Fibroblast of skin of right quadriceps (primary cell): Measurements from ENCODE around the gene ACVR1B.

Source experiments
- DNase-seq: peaks from one replicate; pipeline ENCODE4 v3.0.0-alpha.2; 2013

Gene ACVR1B

DNA sequence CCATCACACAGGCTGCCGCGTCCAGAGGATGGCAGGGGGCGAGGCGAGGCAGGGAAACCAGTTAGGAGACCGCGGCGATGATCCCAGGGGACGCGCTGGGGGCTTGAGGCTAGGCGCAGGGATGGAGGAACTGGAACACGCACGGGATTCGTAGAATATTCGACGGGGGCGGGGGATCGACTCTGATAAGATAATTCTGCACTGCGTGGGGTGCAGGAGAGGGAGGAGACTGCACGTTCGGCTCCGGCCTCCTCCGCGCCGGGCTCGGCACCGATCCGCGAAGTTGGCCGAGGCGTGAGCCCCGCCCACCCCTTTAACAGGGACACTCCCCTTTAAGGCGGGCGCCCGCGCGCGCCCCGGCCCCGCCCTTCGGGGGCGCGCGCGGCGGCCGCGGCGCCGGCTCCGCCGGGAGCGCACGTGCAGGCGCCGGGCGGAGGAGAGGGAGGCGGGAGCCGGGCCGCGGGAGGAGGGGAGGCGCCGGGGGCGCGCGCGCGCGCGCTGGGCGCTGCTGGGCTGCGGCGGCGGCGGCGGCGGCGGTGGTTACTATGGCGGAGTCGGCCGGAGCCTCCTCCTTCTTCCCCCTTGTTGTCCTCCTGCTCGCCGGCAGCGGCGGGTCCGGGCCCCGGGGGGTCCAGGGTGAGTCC lies at the start of gene ACVR1B:
ACVR1B (plus strand) TSS at position 501 of the 644 bp plus-strand sequence; CDS start at position 546, 45 bp downstream.
- DNase-seq, result peak; percentile 89

DNA sequence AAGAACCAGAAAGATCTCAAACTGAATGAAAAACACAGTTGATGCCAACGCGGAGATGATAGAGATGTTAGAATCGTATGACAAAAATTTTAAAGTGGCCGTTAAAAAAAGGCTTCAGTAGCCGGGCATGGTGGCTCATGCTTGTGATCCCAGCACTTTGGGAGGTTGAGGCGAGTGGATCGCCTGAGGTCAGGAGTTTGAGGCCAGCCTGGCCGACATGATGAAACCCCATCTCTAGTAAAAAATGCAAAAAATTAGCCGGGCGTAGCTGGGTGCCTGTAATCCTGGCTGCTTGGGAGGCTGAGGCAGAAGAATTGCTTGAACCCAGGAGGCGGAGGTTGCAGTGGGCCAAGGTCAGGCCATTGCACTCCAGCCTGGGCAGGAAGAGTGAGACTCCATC lies 49.6 kb upstream of the ACVR1B start:
- no peak for DNase-seq

GRCh38 chr12:51904951-51905470 lies 46.5 kb upstream of the ACVR1B start:
- DNase-seq, result peak; percentile 57

DNA sequence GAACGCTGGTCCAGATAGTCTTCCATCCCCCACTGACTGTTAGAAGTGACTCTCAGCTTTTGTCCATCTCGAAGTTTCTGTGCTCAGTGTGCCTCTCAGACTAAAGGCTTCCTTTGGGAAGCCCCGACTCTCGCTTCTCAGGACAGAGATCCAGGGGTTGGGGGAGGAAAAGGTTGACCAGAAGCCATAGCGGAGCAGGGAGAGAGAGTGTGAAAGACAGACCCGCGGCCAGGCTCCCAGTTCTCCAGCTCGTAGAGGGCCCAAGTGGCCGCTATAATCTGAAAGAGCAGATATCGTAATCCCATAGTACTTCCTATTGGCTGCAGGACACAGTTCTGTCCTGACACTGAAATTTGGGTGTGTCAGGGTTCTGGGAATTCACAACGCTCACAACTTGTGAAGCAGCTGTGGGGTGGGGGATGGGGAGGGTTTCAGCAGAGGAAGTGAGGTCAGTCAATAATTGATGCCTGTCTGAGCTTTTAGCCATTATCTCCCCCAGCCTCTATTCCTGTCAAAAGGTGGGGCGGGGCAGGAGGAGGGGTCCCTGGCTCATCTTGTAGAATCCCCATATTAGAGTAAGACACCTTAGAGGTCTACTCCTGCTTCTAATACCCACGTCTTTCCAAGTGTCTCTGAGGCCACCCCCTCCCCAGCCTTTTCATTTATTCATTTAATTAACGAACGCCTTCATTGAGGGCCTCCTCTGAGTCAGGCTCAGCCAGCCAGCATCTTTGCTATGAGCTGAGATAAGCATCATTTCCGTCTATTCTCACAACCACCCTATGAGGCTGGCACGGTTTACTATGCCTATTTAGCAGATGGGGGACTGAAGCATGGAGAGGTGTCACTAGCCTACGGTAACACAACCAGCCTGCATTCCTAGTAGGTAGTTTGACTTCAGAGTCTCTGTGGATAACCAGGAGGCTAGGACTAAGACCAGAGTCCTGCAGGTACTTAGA lies 45.7 kb upstream of the ACVR1B start:
- DNase-seq, result peak; percentile 54

- DNase-seq, result no peak
These were observed 44.9 kb upstream of the ACVR1B start for GRCh38 chr12:51906430-51907082.

DNA sequence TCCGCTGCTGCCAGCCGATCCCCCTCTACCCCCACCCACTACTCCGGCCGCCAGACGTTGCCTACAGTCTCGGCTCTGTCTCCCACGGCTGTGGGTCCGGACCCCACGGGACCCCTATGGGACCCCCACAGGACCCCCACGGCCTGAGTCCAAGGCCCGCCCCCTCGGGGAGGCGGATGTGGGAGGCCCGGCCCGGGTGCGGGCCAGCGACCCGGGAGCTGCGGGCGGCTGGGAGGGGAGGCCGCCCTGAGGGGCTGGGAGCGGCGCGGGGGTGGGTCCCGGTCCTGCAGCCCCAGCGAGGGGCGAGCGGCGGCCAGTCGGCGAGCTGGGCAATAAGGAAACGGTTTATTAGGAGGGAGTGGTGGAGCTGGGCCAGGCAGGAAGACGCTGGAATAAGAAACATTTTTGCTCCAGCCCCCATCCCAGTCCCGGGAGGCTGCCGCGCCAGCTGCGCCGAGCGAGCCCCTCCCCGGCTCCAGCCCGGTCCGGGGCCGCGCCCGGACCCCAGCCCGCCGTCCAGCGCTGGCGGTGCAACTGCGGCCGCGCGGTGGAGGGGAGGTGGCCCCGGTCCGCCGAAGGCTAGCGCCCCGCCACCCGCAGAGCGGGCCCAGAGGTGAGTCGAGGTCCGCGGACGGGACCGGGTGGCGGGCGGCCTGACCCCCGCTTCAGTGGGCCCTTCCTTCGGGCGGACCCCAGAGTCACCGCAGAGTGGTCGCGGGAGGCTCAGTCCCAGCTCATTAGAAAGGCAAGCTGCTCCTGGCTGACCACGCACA lies 44.2 kb upstream of the ACVR1B start, which contains the start of gene ACVRL1:
ACVRL1 (plus strand) TSS at position 422 of the 773 bp plus-strand sequence. CDS start 4,971 bp downstream, outside the sequence.
- DNase-seq, result no peak

DNA sequence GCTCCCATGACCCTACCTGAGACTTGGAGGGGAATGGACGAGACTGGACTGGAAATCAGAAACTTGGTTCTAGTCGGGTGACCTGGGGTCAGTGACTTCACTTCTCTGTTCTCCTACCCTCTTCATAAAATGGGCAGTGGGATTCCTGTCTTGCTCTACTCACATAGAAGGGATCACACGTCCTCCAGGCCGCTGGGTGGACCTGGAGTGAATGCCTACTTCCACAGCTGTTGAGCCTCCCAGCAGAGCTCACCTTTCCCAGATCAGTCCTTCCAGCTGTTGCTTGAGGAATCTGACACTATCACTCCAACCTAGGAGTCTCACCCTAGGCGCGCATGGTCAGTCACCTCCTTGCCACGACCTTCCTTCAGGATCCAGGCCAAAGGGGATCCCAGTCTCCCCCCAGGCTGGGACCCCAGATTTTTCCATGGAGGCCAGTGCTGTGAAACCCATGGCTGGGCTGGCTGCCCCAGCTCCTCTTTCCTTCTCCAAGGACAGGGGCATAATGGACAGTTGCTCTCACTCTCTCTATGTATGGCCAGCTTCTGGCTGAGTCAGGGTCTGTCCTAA lies 43.6 kb upstream of the ACVR1B start:
- no peak for DNase-seq

GRCh38 chr12:51908876-51909592 lies 42.5 kb upstream of the ACVR1B start:
- no peak for DNase-seq

GRCh38 chr12:51910168-51910567 lies 41.3 kb upstream of the ACVR1B start:
- no peak for DNase-seq

GRCh38 chr12:51910691-51911090 lies 40.8 kb upstream of the ACVR1B start:
- DNase-seq, result no peak

DNA sequence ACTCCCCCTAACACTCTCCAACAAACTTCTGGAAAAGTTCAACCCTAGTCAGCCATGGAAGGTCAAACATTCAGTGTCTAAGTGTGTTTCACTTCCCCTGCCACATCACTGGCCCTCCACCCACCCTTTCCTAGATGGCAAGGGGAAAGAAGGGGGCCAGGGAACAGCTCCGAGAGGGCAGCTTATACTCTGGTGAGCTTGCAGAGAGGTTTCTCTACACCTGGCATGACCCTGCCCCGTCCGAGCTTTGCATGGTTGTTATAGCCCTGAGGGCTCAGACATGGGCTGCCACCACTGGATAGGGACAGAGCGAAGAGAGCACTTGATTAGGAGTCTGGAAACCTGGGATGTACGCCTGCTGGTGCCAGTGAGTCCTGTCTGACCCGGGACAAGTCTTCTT lies 40.2 kb upstream of the ACVR1B start:
- no peak for DNase-seq

- DNase-seq, result no peak
These were observed 39.4 kb upstream of the ACVR1B start for GRCh38 chr12:51911788-51912711.

GRCh38 chr12:51913071-51914033 lies 38.1 kb upstream of the ACVR1B start:
- no peak for DNase-seq

DNA sequence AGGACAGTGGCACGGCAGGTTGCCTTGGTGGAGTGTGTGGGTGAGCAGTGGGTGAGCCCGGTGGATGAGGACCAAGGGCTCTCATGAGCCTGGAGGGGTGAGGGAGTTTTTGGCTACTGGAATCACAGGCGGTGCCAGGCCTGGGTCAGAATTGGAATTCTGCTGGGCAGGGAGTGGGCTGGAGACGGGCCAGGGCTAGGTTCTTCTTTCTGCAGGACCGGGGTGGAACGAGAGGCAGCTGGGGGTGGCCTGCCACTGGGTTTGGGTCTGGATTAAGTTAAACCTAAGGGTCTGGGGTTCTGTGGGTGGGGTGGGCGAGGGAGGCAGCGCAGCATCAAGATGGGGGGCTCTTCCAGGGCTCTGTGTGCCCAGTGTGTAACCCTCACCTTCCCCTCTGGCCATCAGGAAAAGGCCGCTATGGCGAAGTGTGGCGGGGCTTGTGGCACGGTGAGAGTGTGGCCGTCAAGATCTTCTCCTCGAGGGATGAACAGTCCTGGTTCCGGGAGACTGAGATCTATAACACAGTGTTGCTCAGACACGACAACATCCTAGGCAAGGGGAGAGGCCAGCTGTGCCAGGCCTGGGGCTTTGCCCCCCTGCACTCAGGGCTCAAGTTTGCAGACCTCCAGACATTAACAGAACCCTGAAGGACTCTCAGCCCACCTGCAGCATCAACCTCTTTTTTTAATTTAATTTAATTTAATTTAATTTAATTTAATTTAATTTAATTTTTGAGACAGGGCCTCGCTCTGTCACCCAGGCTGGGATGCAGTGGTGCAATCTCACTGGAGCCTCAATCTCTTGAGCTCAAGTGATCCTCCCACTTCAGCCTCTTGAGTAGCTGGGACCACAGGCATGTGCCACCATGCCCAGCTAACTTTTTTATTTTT lies 37.2 kb upstream of the ACVR1B start:
- DNase-seq, result no peak

DNA sequence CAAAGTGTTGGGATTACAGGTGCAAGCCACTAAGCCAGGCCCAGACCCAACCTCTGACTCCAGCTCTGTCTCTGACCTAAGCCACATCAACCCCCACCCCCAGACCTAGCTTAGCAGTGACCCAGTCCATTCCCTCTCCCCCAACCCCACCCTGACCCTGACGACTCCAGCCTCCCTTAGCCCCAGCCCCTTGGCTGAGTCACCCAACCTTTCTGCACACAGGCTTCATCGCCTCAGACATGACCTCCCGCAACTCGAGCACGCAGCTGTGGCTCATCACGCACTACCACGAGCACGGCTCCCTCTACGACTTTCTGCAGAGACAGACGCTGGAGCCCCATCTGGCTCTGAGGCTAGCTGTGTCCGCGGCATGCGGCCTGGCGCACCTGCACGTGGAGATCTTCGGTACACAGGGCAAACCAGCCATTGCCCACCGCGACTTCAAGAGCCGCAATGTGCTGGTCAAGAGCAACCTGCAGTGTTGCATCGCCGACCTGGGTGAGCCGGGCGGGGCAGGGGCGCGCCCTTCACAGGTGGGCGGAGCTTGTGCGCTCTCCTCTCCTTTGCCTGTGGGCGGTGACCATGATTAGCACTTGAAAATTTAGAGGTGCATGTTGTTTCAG lies 36.4 kb upstream of the ACVR1B start:
- DNase-seq, result no peak

DNA sequence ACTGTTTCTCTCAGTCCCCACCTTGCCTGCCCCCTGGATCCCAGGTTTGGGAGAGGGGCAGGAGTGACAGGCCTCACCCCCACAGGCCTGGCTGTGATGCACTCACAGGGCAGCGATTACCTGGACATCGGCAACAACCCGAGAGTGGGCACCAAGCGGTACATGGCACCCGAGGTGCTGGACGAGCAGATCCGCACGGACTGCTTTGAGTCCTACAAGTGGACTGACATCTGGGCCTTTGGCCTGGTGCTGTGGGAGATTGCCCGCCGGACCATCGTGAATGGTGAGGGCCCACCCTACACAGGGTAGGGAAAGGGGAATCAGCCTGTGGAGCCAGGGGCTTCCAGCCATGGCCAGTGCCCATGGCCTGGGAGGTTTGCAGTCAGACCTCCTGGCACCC lies 35.5 kb upstream of the ACVR1B start:
- DNase-seq, result no peak

DNA sequence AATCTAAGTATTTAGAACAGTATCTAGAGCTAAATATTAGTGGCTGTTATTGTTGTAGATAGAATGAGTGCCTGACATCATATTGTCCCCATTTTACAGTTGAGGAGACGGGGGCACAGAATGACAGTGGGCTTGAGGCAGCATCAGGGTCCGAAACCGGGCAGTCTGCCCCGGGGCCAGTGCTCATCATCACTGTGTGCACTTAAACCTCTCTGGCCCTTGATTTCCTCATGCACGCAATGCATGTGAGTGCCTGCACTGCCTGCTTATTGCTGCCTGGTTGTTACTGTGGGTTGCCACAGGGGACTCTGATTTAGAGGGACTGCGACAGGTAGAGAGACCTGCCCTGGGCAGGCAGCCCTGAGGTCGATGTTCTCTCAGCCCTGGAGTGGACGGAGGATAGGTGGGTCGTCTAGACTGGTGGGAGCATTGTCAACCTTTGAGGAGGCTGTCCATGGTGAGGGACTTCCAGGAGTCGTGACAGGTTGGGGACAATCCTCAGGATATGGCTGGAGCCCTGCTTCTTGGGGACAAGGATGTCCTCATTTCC lies 34.4 kb upstream of the ACVR1B start:
- no peak for DNase-seq
